ENCODE data around the gene DYNLT3.

DYNLT3 gene

GRCh38 chrX:37863728-37864127 is 16.4 kb upstream of the DYNLT3 start:
- no peak for DNase-seq (ENCODE audit: extremely low read depth, low read depth)

GRCh38 chrX:37862851-37863250 is 15.5 kb upstream of the DYNLT3 start:
- no peak for DNase-seq (ENCODE audit: extremely low read depth, low read depth)
- TF ChIP-seq CTCF (IDR thresholded peaks at IDR 0.05; ENCODE audit: low read depth, low read length) = no peak

More at GRCh38 chrX:37863728-37864127, 16.4 kb upstream of the DYNLT3 start:
- TF ChIP-seq CTCF (IDR thresholded peaks at IDR 0.05; ENCODE audit: low read depth, low read length) = no peak

- no peak for TF ChIP-seq CTCF (IDR thresholded peaks at IDR 0.05; ENCODE audit: low read depth, low read length)
- DNase-seq (ENCODE audit: extremely low read depth, low read depth) = no peak
Observed at GRCh38 chrX:37860721-37861120, 13.3 kb upstream of the DYNLT3 start.

- TF ChIP-seq CTCF (IDR thresholded peaks at IDR 0.05; ENCODE audit: low read depth, low read length) = no peak
- no peak for DNase-seq (ENCODE audit: extremely low read depth, low read depth)
Observed at GRCh38 chrX:37854748-37855147, 7.4 kb upstream of the DYNLT3 start.

- TF ChIP-seq CTCF (IDR thresholded peaks at IDR 0.05; ENCODE audit: low read depth, low read length) = no peak
- DNase-seq (ENCODE audit: extremely low read depth, low read depth) = no peak
Observed at GRCh38 chrX:37854148-37854547, 6.8 kb upstream of the DYNLT3 start.

- no peak for TF ChIP-seq CTCF (IDR thresholded peaks at IDR 0.05; ENCODE audit: low read depth, low read length)
Observed at GRCh38 chrX:37847733-37848197, 394 bp upstream of the DYNLT3 start.

GRCh38 chrX:37846558-37846933 is 825 bp downstream of the DYNLT3 start:
- DNase-seq (ENCODE audit: extremely low read depth, low read depth) = no peak
- TF ChIP-seq CTCF (IDR thresholded peaks at IDR 0.05; ENCODE audit: low read depth, low read length) = no peak

More at GRCh38 chrX:37847733-37848197, 394 bp upstream of the DYNLT3 start:
- no peak for DNase-seq (ENCODE audit: extremely low read depth, low read depth)

Data from AG09319 (cell line).